Measurements from ENCODE around the gene FAM193B. TPM values are rescaled to one million over a fixed set of nuclear protein-coding genes. Genes with fewer than 3 reads are reported as not detected.

FAM193B gene
- total RNA-seq, 4 donors from 2014 or later, result 57.0 to 128 (median 69.7) TPM

DNA sequence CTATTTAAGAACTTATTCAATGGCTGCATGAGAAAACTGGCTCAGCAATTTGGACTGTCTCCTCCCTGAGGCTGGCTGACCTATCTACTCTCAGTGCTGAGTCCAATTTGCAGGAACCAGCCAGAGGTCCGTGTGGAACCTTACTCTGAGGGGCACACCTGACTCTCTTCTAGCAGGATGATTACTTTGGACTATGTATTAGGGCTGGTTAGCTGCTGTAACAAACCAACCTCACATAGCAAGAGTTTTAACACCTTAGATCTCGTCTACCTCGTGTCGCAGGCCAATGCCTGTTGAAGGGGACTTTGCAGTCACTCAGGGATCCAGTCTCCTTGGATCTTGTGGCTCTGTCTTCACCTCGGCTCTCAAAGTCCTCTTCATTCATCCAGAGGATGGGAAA is 3.4 kb upstream of the FAM193B start:
- intact Hi-C loops (cut with DNase I; ENCODE audit: low total_unique reads), result loop anchor here (5.0 kb wide), 1 partner anchor 575 kb away; the partner anchor contains the start of gene RMND5B
- no peak for DNase-seq (ENCODE audit: low spot score in 2 of 2)
- 84 to 91% methylated on average over 5 of the region's 5 CpGs for WGBS, 2 donors
- H3K4me3 ChIP-seq (ENCODE audit: low read depth, poor library complexity, severe bottlenecking), result no peak overlapping the region
- TF ChIP-seq, protein P1, sequence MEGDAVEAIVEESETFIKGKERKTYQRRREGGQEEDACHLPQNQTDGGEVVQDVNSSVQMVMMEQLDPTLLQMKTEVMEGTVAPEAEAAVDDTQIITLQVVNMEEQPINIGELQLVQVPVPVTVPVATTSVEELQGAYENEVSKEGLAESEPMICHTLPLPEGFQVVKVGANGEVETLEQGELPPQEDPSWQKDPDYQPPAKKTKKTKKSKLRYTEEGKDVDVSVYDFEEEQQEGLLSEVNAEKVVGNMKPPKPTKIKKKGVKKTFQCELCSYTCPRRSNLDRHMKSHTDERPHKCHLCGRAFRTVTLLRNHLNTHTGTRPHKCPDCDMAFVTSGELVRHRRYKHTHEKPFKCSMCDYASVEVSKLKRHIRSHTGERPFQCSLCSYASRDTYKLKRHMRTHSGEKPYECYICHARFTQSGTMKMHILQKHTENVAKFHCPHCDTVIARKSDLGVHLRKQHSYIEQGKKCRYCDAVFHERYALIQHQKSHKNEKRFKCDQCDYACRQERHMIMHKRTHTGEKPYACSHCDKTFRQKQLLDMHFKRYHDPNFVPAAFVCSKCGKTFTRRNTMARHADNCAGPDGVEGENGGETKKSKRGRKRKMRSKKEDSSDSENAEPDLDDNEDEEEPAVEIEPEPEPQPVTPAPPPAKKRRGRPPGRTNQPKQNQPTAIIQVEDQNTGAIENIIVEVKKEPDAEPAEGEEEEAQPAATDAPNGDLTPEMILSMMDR (IDR thresholded peaks at IDR 0.05), result no peak
- no peak for TF ChIP-seq POLR2A (IDR thresholded peaks at IDR 0.05)

DNA sequence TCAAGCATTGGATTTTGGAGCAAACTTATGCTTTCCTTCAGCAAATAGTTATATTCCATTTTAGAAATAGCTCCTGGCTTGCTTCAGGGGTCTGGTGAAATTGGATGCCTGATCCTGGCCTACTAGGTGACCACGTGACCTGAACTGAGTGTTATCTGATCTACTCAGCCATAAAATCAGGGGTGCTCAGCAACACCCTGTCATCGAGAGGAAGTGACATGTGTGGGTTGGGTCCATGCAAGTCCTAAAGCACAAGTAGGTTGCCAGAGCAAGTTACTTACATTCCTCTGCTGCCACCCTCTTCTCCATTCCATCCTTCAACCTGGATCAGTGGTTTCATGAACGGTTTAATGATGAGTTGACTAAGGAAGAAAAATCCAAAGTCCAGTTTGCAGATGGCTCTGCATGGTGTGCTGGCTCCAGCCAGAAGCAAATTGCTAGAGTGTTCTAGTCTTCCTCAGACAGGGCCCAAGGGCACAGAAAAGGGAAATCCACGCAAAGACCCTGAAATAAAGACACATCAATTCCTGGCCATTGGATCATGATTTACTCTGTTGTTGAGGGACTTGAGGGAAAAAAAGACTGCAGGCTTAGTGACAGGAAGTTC is 2.8 kb upstream of the FAM193B start:
- DNase-seq (ENCODE audit: low spot score in 2 of 2), result no peak
- intact Hi-C loops (cut with DNase I; ENCODE audit: low total_unique reads), result loop anchor here (5.0 kb wide), 1 partner anchor 575 kb away; the partner anchor contains the start of gene RMND5B
- WGBS, 2 donors, result 44 to 48% methylated on average over 4 of the region's 4 CpGs
- H3K4me3 ChIP-seq (ENCODE audit: low read depth, poor library complexity, severe bottlenecking), result no peak overlapping the region
- TF ChIP-seq, protein P1 (IDR thresholded peaks at IDR 0.05), result no peak
- TF ChIP-seq POLR2A (IDR thresholded peaks at IDR 0.05), result no peak

DNA sequence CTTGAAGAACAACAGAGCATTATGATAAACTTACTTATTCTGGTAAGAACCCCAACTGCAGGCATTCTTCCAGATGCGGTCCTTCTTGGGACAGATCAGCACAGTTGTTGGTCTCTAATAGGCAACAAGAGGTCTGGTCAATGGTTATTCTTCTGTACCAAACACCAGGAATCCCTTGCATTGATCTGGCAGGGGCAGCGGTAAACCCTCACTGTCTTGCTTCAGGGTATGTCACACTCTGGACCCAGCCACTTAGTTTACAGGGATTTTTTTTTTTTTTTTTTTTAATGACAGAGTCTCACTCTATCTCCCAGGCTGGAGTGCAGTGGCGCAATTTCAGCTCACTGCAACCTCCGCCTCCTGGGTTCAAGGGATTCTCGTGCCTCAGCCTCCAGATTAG is 1.3 kb upstream of the FAM193B start:
- DNase-seq (ENCODE audit: low spot score in 2 of 2), result no peak
- no peak overlapping the region for H3K4me3 ChIP-seq (ENCODE audit: low read depth, poor library complexity, severe bottlenecking)
- no peak for TF ChIP-seq POLR2A (IDR thresholded peaks at IDR 0.05)
- TF ChIP-seq, protein P1 (IDR thresholded peaks at IDR 0.05), result no peak
- 94% methylated on average over 5 of the region's 5 CpGs for WGBS, 2 donors
- intact Hi-C loops (cut with DNase I; ENCODE audit: low total_unique reads), result loop anchor here (5.0 kb wide), 1 partner anchor 577 kb away; the partner anchor contains the start of gene RMND5B

DNA sequence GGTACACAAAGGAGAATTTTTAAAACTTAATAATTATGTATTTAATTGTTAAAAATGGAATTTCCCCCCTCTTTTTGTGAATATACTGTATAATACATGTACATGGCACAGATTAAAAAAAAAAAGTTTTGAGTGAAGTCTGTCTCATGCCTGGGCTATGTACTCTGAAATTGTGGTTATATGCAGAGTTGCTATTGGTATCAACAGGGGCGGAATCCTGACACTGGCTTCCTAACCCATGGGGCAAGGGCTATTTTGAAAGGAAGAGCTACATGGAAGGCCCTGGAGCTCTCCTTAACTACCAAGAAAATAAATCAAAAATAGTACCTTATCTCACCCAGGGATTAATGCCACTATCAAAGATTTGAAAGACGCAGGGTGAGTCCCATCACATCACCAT is 865 bp upstream of the FAM193B start:
- no peak for TF ChIP-seq POLR2A (IDR thresholded peaks at IDR 0.05)
- TF ChIP-seq, protein P1 (IDR thresholded peaks at IDR 0.05), result no peak
- intact Hi-C loops (cut with DNase I; ENCODE audit: low total_unique reads), result loop anchor here (5.0 kb wide), 1 partner anchor 577 kb away; the partner anchor contains the start of gene RMND5B
- 93 to 96% methylated on average over 2 of the region's 2 CpGs for WGBS, 2 donors
- no peak for DNase-seq (ENCODE audit: low spot score in 2 of 2)
- H3K4me3 ChIP-seq (ENCODE audit: low read depth, poor library complexity, severe bottlenecking), result no peak overlapping the region

DNA sequence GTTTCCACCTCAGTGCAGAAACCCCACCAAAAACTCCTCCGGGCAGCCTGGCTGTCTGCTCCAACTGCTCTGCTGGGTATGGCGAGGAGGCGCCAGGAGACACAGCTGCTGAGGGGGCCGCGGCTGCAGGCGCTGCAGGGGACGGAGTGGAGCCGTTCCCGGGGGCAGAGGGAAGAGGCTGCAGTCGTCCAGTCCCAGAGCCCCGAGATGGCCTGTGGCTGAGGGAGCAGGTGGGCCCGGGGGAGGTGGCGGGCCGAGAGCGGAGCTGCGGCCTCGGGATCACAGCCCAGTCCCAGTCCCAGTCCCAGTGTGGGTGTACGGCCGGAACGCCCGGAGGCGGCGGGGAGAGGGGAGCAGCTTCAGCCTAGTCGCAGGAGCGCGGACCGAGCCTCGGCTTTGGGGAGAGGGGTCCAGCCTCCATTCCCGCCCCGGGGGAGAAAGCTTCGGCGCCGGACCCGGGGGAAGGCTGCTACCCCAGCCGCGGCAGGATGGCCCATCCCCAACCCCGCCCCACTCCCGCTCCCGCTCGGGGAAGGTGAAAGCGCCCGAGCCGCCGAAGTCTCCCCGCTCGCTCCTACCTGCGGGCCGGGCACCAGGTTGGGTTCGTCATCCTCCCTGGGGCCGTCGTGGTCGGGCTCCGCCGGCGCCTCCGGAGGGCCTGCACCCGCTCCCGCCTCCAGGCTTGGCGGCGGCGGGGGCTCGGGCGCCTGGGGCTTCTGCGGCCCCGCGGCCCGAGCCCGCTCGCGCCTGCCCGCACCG is 513 bp downstream of the FAM193B start:
- H3K4me3 ChIP-seq (ENCODE audit: low read depth, poor library complexity, severe bottlenecking), result peak overlapping the region; percentile 73
- TF ChIP-seq POLR2A (IDR thresholded peaks at IDR 0.05), result no peak
- DNase-seq (ENCODE audit: low spot score in 2 of 2), result peak; percentile 30 to 92
- 0 to 1% methylated on average over 35 to 37 of the region's 72 CpGs for WGBS, 2 donors
- intact Hi-C loops (cut with DNase I; ENCODE audit: low total_unique reads), result no loop called here

DNA sequence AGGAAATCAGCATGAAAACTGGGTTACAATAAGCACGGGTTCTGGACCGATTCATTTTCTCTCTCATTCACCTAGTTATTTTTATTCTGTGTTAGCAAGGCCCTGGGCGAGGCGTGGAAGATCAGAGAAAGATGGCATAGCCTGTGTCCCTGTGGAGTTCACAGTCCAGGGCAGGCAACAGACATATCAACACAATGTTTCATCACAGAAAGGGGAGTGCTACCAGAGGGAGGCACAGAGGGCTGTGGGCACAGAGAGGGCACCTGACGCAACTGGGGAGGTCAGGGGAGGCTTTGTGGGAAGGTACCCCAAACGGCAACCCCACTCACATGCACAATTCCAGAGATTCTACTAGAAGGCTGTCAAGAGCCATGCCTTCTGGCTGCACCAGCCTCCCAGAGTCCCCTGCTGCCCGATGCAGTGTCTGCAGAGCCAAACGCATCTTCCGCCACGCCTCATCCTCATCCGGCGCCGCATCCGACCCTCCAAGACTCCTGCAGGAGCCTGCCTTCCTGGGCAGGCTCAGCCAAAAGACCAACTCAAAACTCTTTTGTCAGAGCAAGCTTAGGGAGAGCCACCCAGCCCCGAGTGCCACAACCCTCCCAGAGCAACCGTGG is 1.4 kb downstream of the FAM193B start:
- no peak for DNase-seq (ENCODE audit: low spot score in 2 of 2)
- H3K4me3 ChIP-seq (ENCODE audit: low read depth, poor library complexity, severe bottlenecking), result peak overlapping the region; percentile 73
- intact Hi-C loops (cut with DNase I; ENCODE audit: low total_unique reads), result no loop called here
- no peak for TF ChIP-seq POLR2A (IDR thresholded peaks at IDR 0.05)
- TF ChIP-seq, protein P1 (IDR thresholded peaks at IDR 0.05), result no peak
- WGBS, 2 donors, result 34 to 42% methylated on average over 16 of the region's 16 CpGs

All from lower leg skin (tissue), 4 donors.